Lung (tissue), 12 donors: Measurements from ENCODE around the gene UTP4. TPM values are rescaled to one million over a fixed set of nuclear protein-coding genes. Genes with fewer than 3 reads are reported as not detected.
"Not testable (repeated sequence)": the region's sequence is repeated elsewhere in the genome, so short reads cannot be mapped to it uniquely, and the experiment has no call there.

Source experiments
- ATAC-seq: fragments of 200-7000 bp; cut with Tn5 transposase; one replicate; pipeline ENCODE4 v1.9.1; 2020; ENCODE audit warnings: moderate number of reproducible peaks; ENCODE audit not compliant: insufficient read depth, low FRiP score
- DNase-seq, 3 donors: peaks; one replicate each; pipeline ENCODE4 v3.0.0-alpha.2; 2013 to 2017
- H3K27ac ChIP-seq, 2 donors: one replicate each; pipeline ENCODE4 v1.5.1; 2013; ENCODE audit warnings: mild to moderate bottlenecking in 2 of 2, moderate library complexity in 2 of 2, control low read depth in 1 of 2, inconsistent platforms in 1 of 2, low read depth in 1 of 2, low read length in 1 of 2
- H3K27me3 ChIP-seq, 3 donors: one replicate each; pipeline ENCODE4 v1.5.1; 2013; ENCODE audit warnings: low read length in 2 of 3; ENCODE audit not compliant: control insufficient read depth in 3 of 3, insufficient read depth in 3 of 3
- H3K36me3 ChIP-seq, 4 donors: one replicate each; pipeline ENCODE4 v1.5.1; 2013; ENCODE audit warnings: low read length in 4 of 4, mild to moderate bottlenecking in 1 of 4, moderate library complexity in 1 of 4; ENCODE audit not compliant: control insufficient read depth in 4 of 4, insufficient read depth in 4 of 4
- H3K4me1 ChIP-seq, 5 donors: one replicate each; pipeline ENCODE4 v1.5.1; 2013; ENCODE audit warnings: low read length in 5 of 5, mild to moderate bottlenecking in 2 of 5, moderate library complexity in 1 of 5; ENCODE audit not compliant: control insufficient read depth in 5 of 5, insufficient read depth in 5 of 5
- H3K4me3 ChIP-seq: one replicate; pipeline ENCODE4 v1.5.1; 2013; ENCODE audit warnings: mild to moderate bottlenecking, control low read depth, moderate library complexity
- H3K9ac ChIP-seq, 2 donors: one replicate each; pipeline ENCODE4 v1.5.1; 2013; ENCODE audit warnings: low read length in 2 of 2, control low read depth in 1 of 2; ENCODE audit not compliant: insufficient read depth in 1 of 2
- H3K9me3 ChIP-seq, 4 donors: one replicate each; pipeline ENCODE4 v1.5.1; 2013; ENCODE audit warnings: low read length in 3 of 4, mild to moderate bottlenecking in 1 of 4, moderate library complexity in 1 of 4; ENCODE audit not compliant: control insufficient read depth in 4 of 4, insufficient read depth in 3 of 4
- CTCF ChIP-seq: IDR thresholded peaks from 2 replicates; pipeline ENCODE4 v1.5.1; 2012; ENCODE audit warnings: mild to moderate bottlenecking; ENCODE audit errors: control extremely low read depth, extremely low read depth
- WGBS, 2 donors: extraction: QIAGEN DNeasy Blood & Tissue Kit; methylation state at CpG; one replicate each; pipeline ENCODE4 v1.1.7; 2013; 5-methylcytosine and 5-hydroxymethylcytosine counted together
- polyA plus RNA-seq, 2 donors: library from polyadenylated mRNA; stranded (reverse); fragments of 200-250 nt; gene quantifications; one replicate each; pipeline ENCODE4 v1.2.1, GENCODE V29; 2013
- total RNA-seq, 2 donors: library from RNA; depleted of rRNA in 1 of 2; stranded (reverse); fragments of >200 nt in 1 of 2; gene quantifications; one replicate each; pipeline ENCODE4 v1.2.1, GENCODE V29; 2014 to 2021
- donor health status: control.
- donor health status: control.
- donor health status: Bipolar disorder and iron deficiency.
- donor health status: healthy.
- donor health status: DM: yes; HTN: yes; CAD: no.

UTP4 gene
- total and polyA plus RNA-seq, 4 donors = 18.1 to 34.5 (median 26.0) TPM

GRCh38 chr16:69143116-69143515 lies 10.7 kb downstream of the UTP4 start:
- Histone ChIP-seq H3K36me3 (peaks cover 16 to 36% (median 28%) of the 10 kb centered on the region in 4 donors), H3K9me3 (no peaks in the 10 kb centered on the region), H3K9ac (no peak overlapping the region), H3K27ac (no peak overlapping the region), H3K4me1 (no peaks in the 10 kb centered on the region), H3K4me3 (no peak overlapping the region), H3K27me3 (no peaks in the 10 kb centered on the region)
- no peak for TF ChIP-seq CTCF
- ATAC-seq = no peak
- WGBS, 2 donors = 92 to 93% methylated on average over 11 of the region's 11 CpGs
- DNase-seq = no peak

- H3K9me3 ChIP-seq = no peaks in the 10 kb centered on the region
- 87 to 92% methylated on average over 4 of the region's 4 CpGs for WGBS, 2 donors
- no peaks in the 10 kb centered on the region for H3K27me3 ChIP-seq
- ATAC-seq = no peak
- no peak overlapping the region for H3K9ac ChIP-seq
- peaks cover 0 to 2% (median 0%) of the 10 kb centered on the region in 5 donors for H3K4me1 ChIP-seq
- H3K4me3 ChIP-seq = no peak overlapping the region
- no peak overlapping the region for H3K27ac ChIP-seq
- H3K36me3 ChIP-seq = peaks cover 16 to 30% (median 24%) of the 10 kb centered on the region in 4 donors
- DNase-seq = no peak
- no peak for TF ChIP-seq CTCF
These were observed 13.2 kb downstream of the UTP4 start for GRCh38 chr16:69145658-69146057.

- not testable (repeated sequence) for H3K27ac ChIP-seq, H3K4me1 ChIP-seq, H3K27me3 ChIP-seq, H3K9ac ChIP-seq, ATAC-seq, H3K4me3 ChIP-seq, H3K9me3 ChIP-seq, DNase-seq
- H3K36me3 ChIP-seq = peaks cover 8 to 31% (median 26%) of the 10 kb centered on the region in 4 donors
- 89 to 97% methylated on average over 9 of the region's 9 CpGs for WGBS, 2 donors
These were observed 17.2 kb downstream of the UTP4 start for GRCh38 chr16:69149621-69150020.

- peak; percentile 87 for TF ChIP-seq CTCF
- H3K36me3 ChIP-seq = peaks cover 8 to 33% (median 27%) of the 10 kb centered on the region in 4 donors
These were observed 17.9 kb downstream of the UTP4 start for GRCh38 chr16:69150146-69150865.

More at GRCh38 chr16:69150146-69150865, 17.9 kb downstream of the UTP4 start:
- peaks cover 0 to 2% (median 0%) of the 10 kb centered on the region in 5 donors for H3K4me1 ChIP-seq
- WGBS, 2 donors = 61 to 68% methylated on average over 16 of the region's 16 CpGs
- no peak overlapping the region for H3K9ac ChIP-seq
- no peak overlapping the region for H3K4me3 ChIP-seq
- no peak for ATAC-seq
- DNase-seq = peak; percentile 65 to 92 (median 90)
- H3K27me3 ChIP-seq = no peaks in the 10 kb centered on the region
- H3K27ac ChIP-seq = no peak overlapping the region
- no peaks in the 10 kb centered on the region for H3K9me3 ChIP-seq
